Measurements from ENCODE around the gene NF2. TPM values are rescaled to one million over a fixed set of nuclear protein-coding genes. Genes with fewer than 3 reads are reported as not detected.
"Not testable (repeated sequence)": the region's sequence is repeated elsewhere in the genome, so short reads cannot be mapped to it uniquely, and the experiment has no call there.

Gene NF2
- total RNA-seq, 1 donor from 2014 or later, result 42.4 TPM

DNA sequence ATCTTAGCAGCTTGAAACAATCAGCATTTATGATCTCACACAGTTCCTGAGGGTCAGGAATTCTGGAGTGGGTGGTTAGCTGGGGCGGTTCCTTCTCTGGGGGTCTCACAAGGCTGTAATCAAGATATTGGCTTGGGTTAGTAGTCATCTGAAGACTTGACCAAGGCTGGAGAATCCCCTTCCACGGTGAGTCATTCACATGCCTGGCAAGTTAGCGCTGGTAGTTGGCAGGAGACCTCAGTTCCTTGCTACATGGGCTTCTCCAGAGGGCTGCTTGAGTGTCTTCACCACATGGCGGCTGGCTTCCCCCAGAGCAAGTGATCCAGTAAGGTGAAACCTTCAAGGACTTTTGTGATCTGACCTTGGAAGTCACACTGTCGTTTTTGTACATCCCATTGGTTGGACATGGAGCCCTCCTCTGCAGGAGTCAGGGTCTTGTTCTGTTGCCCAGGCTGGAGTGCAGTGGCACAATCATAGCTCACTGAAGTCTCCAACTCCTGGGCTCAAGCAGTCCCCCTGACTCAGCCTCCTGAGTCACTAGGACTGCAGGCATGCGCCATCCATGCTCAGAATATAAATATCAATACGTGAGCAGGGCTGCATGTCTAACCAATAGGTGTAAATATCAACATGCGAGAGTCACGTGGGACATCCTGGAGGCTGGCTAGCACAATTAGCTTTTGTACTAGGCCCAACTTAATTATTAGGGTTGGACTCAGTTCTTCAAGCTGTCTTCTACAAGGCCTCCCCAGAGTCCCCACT is 15.3 kb upstream of the NF2 start:
- TF ChIP-seq, protein P1, sequence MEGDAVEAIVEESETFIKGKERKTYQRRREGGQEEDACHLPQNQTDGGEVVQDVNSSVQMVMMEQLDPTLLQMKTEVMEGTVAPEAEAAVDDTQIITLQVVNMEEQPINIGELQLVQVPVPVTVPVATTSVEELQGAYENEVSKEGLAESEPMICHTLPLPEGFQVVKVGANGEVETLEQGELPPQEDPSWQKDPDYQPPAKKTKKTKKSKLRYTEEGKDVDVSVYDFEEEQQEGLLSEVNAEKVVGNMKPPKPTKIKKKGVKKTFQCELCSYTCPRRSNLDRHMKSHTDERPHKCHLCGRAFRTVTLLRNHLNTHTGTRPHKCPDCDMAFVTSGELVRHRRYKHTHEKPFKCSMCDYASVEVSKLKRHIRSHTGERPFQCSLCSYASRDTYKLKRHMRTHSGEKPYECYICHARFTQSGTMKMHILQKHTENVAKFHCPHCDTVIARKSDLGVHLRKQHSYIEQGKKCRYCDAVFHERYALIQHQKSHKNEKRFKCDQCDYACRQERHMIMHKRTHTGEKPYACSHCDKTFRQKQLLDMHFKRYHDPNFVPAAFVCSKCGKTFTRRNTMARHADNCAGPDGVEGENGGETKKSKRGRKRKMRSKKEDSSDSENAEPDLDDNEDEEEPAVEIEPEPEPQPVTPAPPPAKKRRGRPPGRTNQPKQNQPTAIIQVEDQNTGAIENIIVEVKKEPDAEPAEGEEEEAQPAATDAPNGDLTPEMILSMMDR (IDR thresholded peaks at IDR 0.05), result no peak
- ATAC-seq (peak in 1 of 2 donors; percentile 28), DNase-seq (no peak)
- H3K9me3 ChIP-seq, result no peaks in the 10 kb centered on the region
- H3K27ac ChIP-seq, result no peak overlapping the region
- no peak overlapping the region for H3K4me3 ChIP-seq
- intact Hi-C loops (cut with DNase I), result no loop called here
- no peaks in the 10 kb centered on the region for H3K36me3 ChIP-seq
- H3K4me1 ChIP-seq, result no peaks in the 10 kb centered on the region
- no peaks in the 10 kb centered on the region for H3K27me3 ChIP-seq (ENCODE audit: low read depth)

DNA sequence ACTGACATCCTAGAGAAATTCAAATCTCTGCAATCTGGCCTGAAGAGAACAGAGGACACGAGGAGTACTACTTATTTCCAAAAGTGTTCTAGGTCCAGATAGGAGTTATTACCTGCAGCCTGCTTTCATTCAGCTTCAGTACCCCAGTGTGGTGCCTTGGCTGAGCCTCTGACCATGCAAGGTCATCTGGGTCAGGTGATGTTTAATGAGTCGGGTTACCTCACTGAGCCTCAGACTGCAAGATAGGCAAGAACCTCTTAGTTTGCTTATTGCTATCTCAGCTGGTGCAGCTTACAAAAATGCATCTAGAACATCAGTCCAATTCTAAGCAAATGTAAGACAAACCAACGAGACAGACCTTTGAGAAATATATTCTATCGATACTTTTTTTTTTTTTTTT is 9.5 kb upstream of the NF2 start:
- Histone ChIP-seq H3K27ac (no peak overlapping the region), H3K9me3 (no peaks in the 10 kb centered on the region), H3K27me3 (ENCODE audit: low read depth) (no peaks in the 10 kb centered on the region), H3K36me3 (no peaks in the 10 kb centered on the region), H3K4me1 (no peaks in the 10 kb centered on the region), H3K4me3 (no peak overlapping the region)
- TF ChIP-seq, protein P1 (IDR thresholded peaks at IDR 0.05), result no peak
- intact Hi-C loops (cut with DNase I), result no loop called here
- DNase-seq (no peak), ATAC-seq (no peak)

DNA sequence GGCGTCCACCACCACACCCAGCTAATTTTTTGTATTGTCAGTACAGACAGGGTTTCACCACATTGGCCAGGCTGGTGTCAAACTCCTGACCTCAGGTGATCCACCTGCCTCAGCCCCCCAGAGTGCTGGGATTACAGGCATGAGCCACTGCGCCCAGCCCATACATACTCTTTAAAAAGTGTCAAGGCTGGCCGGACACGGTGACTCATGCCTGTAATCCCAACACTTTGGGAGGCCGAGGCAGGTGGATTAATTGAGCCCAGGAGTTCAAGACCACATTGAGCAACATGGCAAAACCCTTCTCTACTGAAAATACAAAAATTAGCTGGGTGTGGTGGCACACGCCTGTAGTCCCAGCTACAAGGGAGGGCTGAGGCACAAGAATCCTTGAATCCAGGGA is 9.0 kb upstream of the NF2 start:
- H3K4me1 ChIP-seq; ATAC-seq; H3K27ac ChIP-seq; intact Hi-C loops (cut with DNase I); H3K27me3 ChIP-seq (ENCODE audit: low read depth); DNase-seq; H3K36me3 ChIP-seq; H3K4me3 ChIP-seq; H3K9me3 ChIP-seq: not testable (repeated sequence)

DNA sequence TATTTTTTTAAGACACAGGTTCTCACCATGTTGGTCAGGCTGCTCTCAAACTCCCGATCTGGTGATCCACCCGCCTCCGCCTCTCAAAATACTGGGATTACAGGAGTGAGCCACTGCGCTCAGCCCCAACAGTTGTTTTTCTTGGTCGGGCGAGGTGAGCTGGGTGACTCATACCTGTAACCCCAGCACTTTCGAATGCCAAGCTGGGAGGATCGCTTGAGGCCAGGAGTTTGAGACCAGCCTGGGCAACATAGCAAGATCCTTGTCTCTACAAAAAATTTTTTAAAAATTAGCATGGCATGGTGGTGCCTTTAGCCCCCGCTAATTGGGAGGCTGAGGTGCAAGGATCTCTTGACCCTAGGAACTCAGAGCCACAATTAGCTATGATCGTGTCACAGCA is 7.0 kb upstream of the NF2 start:
- no peak overlapping the region for H3K27ac ChIP-seq
- no peak for DNase-seq
- H3K4me1 ChIP-seq, result no peaks in the 10 kb centered on the region
- no peak for ATAC-seq
- TF ChIP-seq, protein P1 (IDR thresholded peaks at IDR 0.05), result no peak
- no peaks in the 10 kb centered on the region for H3K27me3 ChIP-seq (ENCODE audit: low read depth)
- H3K9me3 ChIP-seq, result no peaks in the 10 kb centered on the region
- intact Hi-C loops (cut with DNase I), result no loop called here
- no peaks in the 10 kb centered on the region for H3K36me3 ChIP-seq
- H3K4me3 ChIP-seq, result no peak overlapping the region

DNA sequence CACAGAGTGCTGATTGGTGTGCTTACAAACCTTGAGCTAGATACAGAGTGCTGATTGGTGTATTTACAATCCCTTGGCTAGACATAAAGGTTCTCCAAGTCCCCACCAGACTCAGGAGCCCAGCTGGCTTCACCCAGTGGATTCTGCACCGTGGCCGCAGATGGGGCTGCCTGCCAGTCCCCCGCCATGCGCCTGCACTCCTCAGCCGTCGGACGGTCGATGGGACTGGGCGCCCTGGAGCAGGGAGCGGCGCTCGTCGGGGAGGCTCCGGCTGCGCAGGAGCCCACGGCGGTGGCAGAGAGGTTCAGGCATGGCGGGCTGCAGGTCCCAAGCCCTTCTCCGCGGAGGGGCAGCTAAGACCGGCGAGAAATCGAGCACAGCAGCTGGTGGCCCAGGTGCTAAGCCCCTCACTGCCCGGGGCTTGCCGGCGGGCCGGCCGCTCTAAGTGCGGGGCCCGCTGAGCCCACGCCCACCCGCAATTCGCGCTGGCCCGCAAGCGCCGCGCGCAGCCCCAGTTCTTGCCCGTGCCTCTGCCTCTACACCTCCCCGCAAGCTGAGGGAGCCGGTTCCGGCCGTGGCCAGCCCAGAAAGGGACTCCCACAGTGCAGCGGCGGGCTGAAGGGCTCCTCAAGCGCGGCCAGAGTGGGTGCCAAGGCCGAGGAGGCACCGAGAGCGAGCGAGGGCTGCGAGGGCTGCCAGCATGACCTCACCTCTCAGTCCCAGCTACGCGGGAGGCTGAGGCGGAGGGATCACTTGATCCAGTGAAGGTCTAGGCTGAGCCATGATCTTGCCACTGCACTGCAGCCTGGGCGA is 5.4 kb upstream of the NF2 start:
- H3K36me3 ChIP-seq; DNase-seq; intact Hi-C loops (cut with DNase I); ATAC-seq; H3K27me3 ChIP-seq (ENCODE audit: low read depth); H3K9me3 ChIP-seq; H3K4me1 ChIP-seq; H3K4me3 ChIP-seq; H3K27ac ChIP-seq: not testable (repeated sequence)

DNA sequence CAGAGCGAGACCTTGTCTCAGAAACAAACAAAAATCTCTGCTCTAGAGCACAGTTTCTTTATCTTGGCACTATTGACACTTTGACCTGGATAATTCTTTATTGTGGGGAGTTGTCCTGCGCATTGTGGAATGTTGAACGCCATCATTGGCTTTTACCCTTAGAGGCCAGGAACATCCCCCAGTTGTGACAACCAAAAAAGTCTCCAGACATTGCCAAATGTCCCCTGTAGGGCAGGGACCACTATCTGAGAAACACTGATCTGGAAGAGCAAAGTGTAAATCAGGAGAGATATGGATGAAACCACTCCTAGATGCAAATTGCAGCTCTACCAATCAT is 4.8 kb upstream of the NF2 start:
- TF ChIP-seq, protein P1 (IDR thresholded peaks at IDR 0.05), result no peak
- no peaks in the 10 kb centered on the region for H3K36me3 ChIP-seq
- no peaks in the 10 kb centered on the region for H3K4me1 ChIP-seq
- intact Hi-C loops (cut with DNase I), result no loop called here
- H3K4me3 ChIP-seq, result no peak overlapping the region
- no peak overlapping the region for H3K27ac ChIP-seq
- DNase-seq (no peak), ATAC-seq (no peak)
- no peaks in the 10 kb centered on the region for H3K27me3 ChIP-seq (ENCODE audit: low read depth)
- H3K9me3 ChIP-seq, result no peaks in the 10 kb centered on the region

Measured in lower lobe of right lung (tissue), 2 donors.